Keratinocyte (primary cell): ENCODE results near the gene RECK.
A peak's percentile ranks its signal among the peaks of the same experiment; 100 is the strongest.

Experiments used
- EZH2 ChIP-seq: IDR thresholded peaks from one replicate; pipeline ENCODE4 v1.6.1; 2012; ENCODE audit warnings: inconsistent platforms, mild to moderate bottlenecking, low read length, moderate library complexity
- TF ChIP-seq, protein P1 (sequence below), 3 experiments: IDR thresholded peaks in 1 of 3; conservative IDR thresholded peaks in 1 of 3; optimal IDR thresholded peaks in 1 of 3; 2 replicates in 2 of 3; 3 replicates in 1 of 3; pipeline versions ENCODE3 to v1.5.1; 2011; ENCODE audit warnings: low read length in 3 of 3, mild to moderate bottlenecking in 3 of 3, moderate library complexity in 2 of 3, control low read depth in 1 of 3, inconsistent platforms in 1 of 3; ENCODE audit not compliant: insufficient read depth in 2 of 3; ENCODE audit errors: extremely low read depth in 1 of 3

DNA sequence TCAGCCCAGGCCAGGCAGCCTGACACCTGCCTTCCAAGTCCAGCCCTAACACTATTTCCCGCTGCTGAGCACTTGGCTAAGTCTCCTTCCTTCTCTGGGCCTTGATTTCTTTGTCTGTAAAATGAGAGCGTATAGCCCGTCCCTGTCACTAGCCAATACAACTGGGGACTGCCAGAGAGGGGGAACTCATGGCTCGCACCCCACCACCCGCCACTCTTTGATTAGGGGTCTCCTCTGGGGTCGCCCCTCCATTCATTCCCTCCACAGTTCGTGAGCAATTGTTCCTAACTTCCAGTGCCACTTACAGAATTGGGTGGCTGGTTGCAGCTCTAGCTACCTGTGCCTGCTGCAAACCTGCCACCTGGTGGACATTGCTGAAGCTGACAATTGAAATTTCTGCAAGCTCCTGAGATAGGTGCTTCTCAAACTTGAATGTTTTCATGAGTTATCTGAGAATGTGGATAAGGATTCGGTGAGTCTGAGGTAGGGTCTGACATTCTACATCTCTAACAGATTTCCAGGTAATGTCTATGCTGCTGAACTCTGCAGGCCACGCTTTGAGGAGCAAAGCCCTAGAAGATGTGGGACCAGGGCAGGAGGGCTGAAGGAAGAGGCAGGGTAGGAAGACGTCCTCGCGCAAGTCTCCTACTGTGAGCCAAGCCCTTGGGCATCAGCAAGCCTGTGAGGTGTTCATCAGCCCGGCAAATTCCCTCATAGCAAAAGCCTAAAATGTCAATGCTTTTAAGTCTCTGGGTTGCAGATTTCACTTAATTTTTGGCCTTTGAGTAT lies 13.3 kb upstream of the RECK start:
- TF ChIP-seq, protein P1, sequence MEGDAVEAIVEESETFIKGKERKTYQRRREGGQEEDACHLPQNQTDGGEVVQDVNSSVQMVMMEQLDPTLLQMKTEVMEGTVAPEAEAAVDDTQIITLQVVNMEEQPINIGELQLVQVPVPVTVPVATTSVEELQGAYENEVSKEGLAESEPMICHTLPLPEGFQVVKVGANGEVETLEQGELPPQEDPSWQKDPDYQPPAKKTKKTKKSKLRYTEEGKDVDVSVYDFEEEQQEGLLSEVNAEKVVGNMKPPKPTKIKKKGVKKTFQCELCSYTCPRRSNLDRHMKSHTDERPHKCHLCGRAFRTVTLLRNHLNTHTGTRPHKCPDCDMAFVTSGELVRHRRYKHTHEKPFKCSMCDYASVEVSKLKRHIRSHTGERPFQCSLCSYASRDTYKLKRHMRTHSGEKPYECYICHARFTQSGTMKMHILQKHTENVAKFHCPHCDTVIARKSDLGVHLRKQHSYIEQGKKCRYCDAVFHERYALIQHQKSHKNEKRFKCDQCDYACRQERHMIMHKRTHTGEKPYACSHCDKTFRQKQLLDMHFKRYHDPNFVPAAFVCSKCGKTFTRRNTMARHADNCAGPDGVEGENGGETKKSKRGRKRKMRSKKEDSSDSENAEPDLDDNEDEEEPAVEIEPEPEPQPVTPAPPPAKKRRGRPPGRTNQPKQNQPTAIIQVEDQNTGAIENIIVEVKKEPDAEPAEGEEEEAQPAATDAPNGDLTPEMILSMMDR (optimal IDR thresholded peaks at IDR 0.05 in 1 of 3, IDR thresholded peaks at IDR 0.05 in 1 of 3, conservative IDR thresholded peaks at IDR 0.05 in 1 of 3; ENCODE audit: extremely low read depth in 1 of 3, insufficient read depth in 2 of 3, low read length in 3 of 3) = peak; percentile 82 to 88 (median 84)
- no peak for TF ChIP-seq EZH2
